Pancreas (tissue), 10 donors: ENCODE data around the gene AKR1C1. TPM values are rescaled to one million over a fixed set of nuclear protein-coding genes. Genes with fewer than 3 reads are reported as not detected.
"Not testable (repeated sequence)": the region's sequence is repeated elsewhere in the genome, so short reads cannot be mapped to it uniquely, and the experiment has no call there.

Experiments
- ATAC-seq, 4 donors: fragments of 200-7000 bp; cut with Tn5 transposase; one replicate each; pipeline versions ENCODE4 v1.8.0 to v1.9.1; 2020; ENCODE audit warnings: mild to moderate bottlenecking in 4 of 4, moderate library complexity in 4 of 4
- DNase-seq, 6 donors: peaks; one replicate each; pipeline ENCODE4 v3.0.0-alpha.2; 2020
- FAIRE-seq: peaks from 2 replicates; lab custom pipeline; 2012; peaks lifted over from hg19 to GRCh38; lab: Jason Lieb, UNC
- H3K27ac ChIP-seq, 4 donors: fragments of 200-600 bp; sonication (generic); 1 replicate in 3 of 4; 2 replicates in 1 of 4; pipeline versions ENCODE4 v1.5.0 to v1.8.0; 2020
- H3K27me3 ChIP-seq, 4 donors: fragments of 200-600 bp; one replicate each; pipeline ENCODE4 v1.8.0; 2021
- H3K36me3 ChIP-seq, 3 donors: fragments of 200-600 bp; sonication (generic) in 1 of 3; one replicate each; pipeline versions ENCODE4 v1.5.0 to v1.8.0; 2020 to 2021
- H3K4me1 ChIP-seq, 3 donors: fragments of 200-600 bp; one replicate each; pipeline ENCODE4 v1.8.0; 2021
- H3K4me3 ChIP-seq, 4 donors: fragments of 200-600 bp; sonication (generic) in 2 of 4; one replicate each; pipeline versions ENCODE4 v1.5.0 to v1.8.0; 2020 to 2021
- H3K9me3 ChIP-seq, 4 donors: fragments of 200-600 bp; one replicate each; pipeline ENCODE4 v1.8.0; 2021
- CTCF ChIP-seq, 4 donors: fragments of 200-600 bp; sonication (generic) in 3 of 4; IDR thresholded peaks; one replicate each; pipeline versions ENCODE4 v1.5.0 to v1.8.0; 2021; ENCODE audit warnings: antibody characterized with exemption in 4 of 4
- WGBS, 2 donors: extraction: QIAGEN DNeasy Blood & Tissue Kit; methylation state at CpG; one replicate each; pipeline ENCODE4 v1.1.7; 2013; 5-methylcytosine and 5-hydroxymethylcytosine counted together
- intact Hi-C, 3 donors: fragments of 100-400 bp; cut with DNase I; formaldehyde crosslinking; loops; one replicate each; pipeline versions ENCODE4 v1.11.1 to v1.14.2; 2022
- polyA plus RNA-seq, 2 donors: library from polyadenylated mRNA; stranded (reverse); fragments of 200-250 nt; gene quantifications; one replicate each; pipeline ENCODE4 v1.2.3, GENCODE V29; 2013
- total RNA-seq, 6 donors: library from RNA; stranded (reverse); fragmentation: NEBNext Ultra II Directional in 4 of 6; extraction: Animal tissue kit (Norgen Biotek cat#: 25700) in 4 of 6; gene quantifications; one replicate each; pipeline versions ENCODE4 v1.2.1 to v1.2.4, GENCODE V29; 2021 to 2023
- donor health status: healthy with polysubstance abuse.
- donor health status: DM: no; HTN: no; CAD: no; lungs with moderate emphysema.
- donor health status: DM: no; HTN: no; CAD: no.
- donor health status: control.
- donor health status: control.
- donor health status: Bipolar disorder and iron deficiency.
- donor health status: DM: yes; HTN: yes; CAD: no.
- donor health status: DM: no; HTN: no; CAD: no.
- donor health status: DM: no; HTN: no; CAD: no.
- donor health status: DM: yes; HTN: yes; CAD: no.

Gene AKR1C1
- total and polyA plus RNA-seq, 8 donors: 4.1 to 17.4 (median 9.1) TPM

- Histone ChIP-seq H3K36me3 (no peaks in the 10 kb centered on the region), H3K4me1 (no peaks in the 10 kb centered on the region), H3K9me3 (no peaks in the 10 kb centered on the region), H3K27me3 (no peaks in the 10 kb centered on the region), H3K27ac (no peak overlapping the region), H3K4me3 (no peak overlapping the region)
- 57 to 73% methylated on average over 2 of the region's 2 CpGs for whole genome bisulfite sequencing, 2 donors
- no peak for DNase-seq
- no peak for ATAC-seq
- intact Hi-C loops: loop anchor here in 2 of 3 donors (10.0 kb wide), 1 partner anchor 272 kb away; no protein-coding TSS in a partner anchor
- no peak for TF ChIP-seq CTCF (IDR thresholded peaks at IDR 0.05)
- FAIRE-seq: no peak
These were observed 49.4 kb downstream of the AKR1C1 start for GRCh38 chr10:5012595-5012994.

- Histone ChIP-seq H3K4me3 (no peak overlapping the region), H3K27ac (no peak overlapping the region), H3K4me1 (no peaks in the 10 kb centered on the region), H3K9me3 (no peaks in the 10 kb centered on the region), H3K27me3 (no peaks in the 10 kb centered on the region), H3K36me3 (no peaks in the 10 kb centered on the region)
- ATAC-seq (no peak), DNase-seq (no peak), FAIRE-seq (no peak)
- intact Hi-C loops: loop anchor here in 2 of 3 donors (10.0 kb wide), 1 partner anchor 271 kb away; no protein-coding TSS in a partner anchor
- TF ChIP-seq CTCF (IDR thresholded peaks at IDR 0.05): no peak
- WGBS, 2 donors: 70 to 85% methylated on average over 1 of the region's 1 CpG
These were observed 50.2 kb downstream of the AKR1C1 start for GRCh38 chr10:5013385-5013784.

- H3K27ac ChIP-seq, DNase-seq, ATAC-seq, H3K36me3 ChIP-seq, FAIRE-seq, H3K4me1 ChIP-seq, H3K4me3 ChIP-seq, H3K27me3 ChIP-seq, H3K9me3 ChIP-seq: not testable (repeated sequence)
- intact Hi-C loops: loop anchor here in 2 of 3 donors (10.0 kb wide), 1 partner anchor 270 kb away; no protein-coding TSS in a partner anchor
- 61 to 68% methylated on average over 4 of the region's 4 CpGs for WGBS, 2 donors
These were observed 51.1 kb downstream of the AKR1C1 start for GRCh38 chr10:5014200-5014910.

GRCh38 chr10:5014936-5015335 lies 51.7 kb downstream of the AKR1C1 start:
- DNase-seq (peak in 2 of 6 donors; percentile 32 to 39), ATAC-seq (peak; percentile 77 to 91 (median 85)), FAIRE-seq (no peak)
- H3K9me3 ChIP-seq: no peaks in the 10 kb centered on the region
- 14 to 24% methylated on average over 1 of the region's 1 CpG for WGBS, 2 donors
- no peak overlapping the region for H3K27ac ChIP-seq
- peak in 3 of 4 donors; percentile 6 to 29 (median 7) for TF ChIP-seq CTCF (IDR thresholded peaks at IDR 0.05)
- H3K4me1 ChIP-seq: no peaks in the 10 kb centered on the region
- H3K27me3 ChIP-seq: no peaks in the 10 kb centered on the region
- no peak overlapping the region for H3K4me3 ChIP-seq
- no peaks in the 10 kb centered on the region for H3K36me3 ChIP-seq
- intact Hi-C loops: loop anchor here in 2 of 3 donors (10.0 kb wide), 1 partner anchor 270 kb away; no protein-coding TSS in a partner anchor

- H3K4me1 ChIP-seq: peaks cover 0 to 6% (median 0%) of the 10 kb centered on the region in 3 donors
- TF ChIP-seq CTCF (IDR thresholded peaks at IDR 0.05): no peak
- H3K9me3 ChIP-seq: no peaks in the 10 kb centered on the region
- no peak overlapping the region for H3K4me3 ChIP-seq
- H3K27me3 ChIP-seq: no peaks in the 10 kb centered on the region
- H3K27ac ChIP-seq: no peak overlapping the region
- DNase-seq (no peak), ATAC-seq (no peak), FAIRE-seq (no peak)
- intact Hi-C loops: loop anchor here in 2 of 3 donors (10.0 kb wide), 1 partner anchor 267 kb away; no protein-coding TSS in a partner anchor
- H3K36me3 ChIP-seq: no peaks in the 10 kb centered on the region
- WGBS, 2 donors: 75 to 85% methylated on average over 3 of the region's 3 CpGs
These were observed 54.9 kb downstream of the AKR1C1 start for GRCh38 chr10:5018134-5018533.

GRCh38 chr10:5018671-5019277 lies 55.6 kb downstream of the AKR1C1 start:
- not testable (repeated sequence) for H3K4me1 ChIP-seq, H3K4me3 ChIP-seq, H3K9me3 ChIP-seq, H3K27ac ChIP-seq, FAIRE-seq, H3K36me3 ChIP-seq, H3K27me3 ChIP-seq
- DNase-seq (peak in 3 of 6 donors; percentile 21 to 34 (median 31)), ATAC-seq (peak; percentile 60 to 93 (median 88))
- WGBS, 2 donors: 76 to 82% methylated on average over 3 of the region's 3 CpGs
- intact Hi-C loops: loop anchor here in 2 of 3 donors (10.0 kb wide), 1 partner anchor 266 kb away; no protein-coding TSS in a partner anchor

- intact Hi-C loops: loop anchor here in 2 of 3 donors (10.0 kb wide), 1 partner anchor 265 kb away; no protein-coding TSS in a partner anchor
- not testable (repeated sequence) for FAIRE-seq
These were observed 56.8 kb downstream of the AKR1C1 start for GRCh38 chr10:5019770-5020612.

More at GRCh38 chr10:5019770-5020612, 56.8 kb downstream of the AKR1C1 start:
- not testable (repeated sequence) for H3K9me3 ChIP-seq, H3K4me3 ChIP-seq, H3K4me1 ChIP-seq, H3K27ac ChIP-seq, H3K36me3 ChIP-seq, H3K27me3 ChIP-seq
- 64 to 71% methylated on average over 6 of the region's 6 CpGs for WGBS, 2 donors
- peak; percentile 71 to 90 (median 82) for ATAC-seq
- peak in 1 of 6 donors; percentile 51 for DNase-seq
